ENCODE data around the gene MARCHF11.

Gene MARCHF11

GRCh38 chr5:16179511-16179935 lies at the start of gene MARCHF11:
Gene MARCHF11, minus strand, starts transcription at chr5:16179791. Its CDS starts 216 bp downstream, at chr5:16179575.
- no peak for DNase-seq

- no peak for DNase-seq
These were observed 46.3 kb upstream of the MARCHF11 start for GRCh38 chr5:16225927-16226326.

GRCh38 chr5:16192311-16192710 lies 12.7 kb upstream of the MARCHF11 start:
- no peak for DNase-seq

GRCh38 chr5:16180789-16181082 lies 1.1 kb upstream of the MARCHF11 start:
- no peak for DNase-seq

GRCh38 chr5:16179936-16180788 lies 571 bp upstream of the MARCHF11 start:
- no peak for DNase-seq

GRCh38 chr5:16178745-16179372 lies 732 bp downstream of the MARCHF11 start:
- DNase-seq, result peak; percentile 22

- DNase-seq, result no peak
These were observed 10.0 kb downstream of the MARCHF11 start for GRCh38 chr5:16169550-16169949.

- DNase-seq, result no peak
These were observed 18.9 kb downstream of the MARCHF11 start for GRCh38 chr5:16160706-16161105.

GRCh38 chr5:16159636-16160035 lies 20.0 kb downstream of the MARCHF11 start:
- DNase-seq, result no peak

- no peak for DNase-seq
These were observed 23.4 kb downstream of the MARCHF11 start for GRCh38 chr5:16156152-16156551.

- DNase-seq, result no peak
These were observed 26.7 kb downstream of the MARCHF11 start for GRCh38 chr5:16152601-16153568.

GRCh38 chr5:16149621-16150020 lies 30.0 kb downstream of the MARCHF11 start:
- DNase-seq, result no peak

- no peak for DNase-seq
These were observed 32.3 kb downstream of the MARCHF11 start for GRCh38 chr5:16147179-16147900.

- DNase-seq, result no peak
These were observed 35.2 kb downstream of the MARCHF11 start for GRCh38 chr5:16144416-16144815.

GRCh38 chr5:16143361-16144049 lies 36.1 kb downstream of the MARCHF11 start:
- no peak for DNase-seq

GRCh38 chr5:16140944-16141343 lies 38.6 kb downstream of the MARCHF11 start:
- no peak for DNase-seq

GRCh38 chr5:16140417-16140816 lies 39.2 kb downstream of the MARCHF11 start:
- no peak for DNase-seq

GRCh38 chr5:16137177-16137576 lies 42.4 kb downstream of the MARCHF11 start:
- no peak for DNase-seq

GRCh38 chr5:16135506-16135905 lies 44.1 kb downstream of the MARCHF11 start:
- DNase-seq, result no peak

- DNase-seq, result no peak
These were observed 44.6 kb downstream of the MARCHF11 start for GRCh38 chr5:16135003-16135402.

GRCh38 chr5:16134204-16134603 lies 45.4 kb downstream of the MARCHF11 start:
- no peak for DNase-seq

- DNase-seq, result no peak
These were observed 47.7 kb downstream of the MARCHF11 start for GRCh38 chr5:16131878-16132277.

All from activated T-cell treated with anti-CD3 and anti-CD28 coated beads, Interleukin-2, amount 50 U/mL, for 1 hour (primary cell).